GM12874 (cell line): ENCODE results near the gene CERS6.

Source experiments
- CTCF ChIP-seq: IDR thresholded peaks from 2 replicates; pipeline ENCODE4 v1.5.1; 2011; ENCODE audit warnings: low read depth, mild to moderate bottlenecking, control low read depth, low read length, moderate library complexity; ENCODE audit not compliant: insufficient read depth

CERS6 gene

DNA sequence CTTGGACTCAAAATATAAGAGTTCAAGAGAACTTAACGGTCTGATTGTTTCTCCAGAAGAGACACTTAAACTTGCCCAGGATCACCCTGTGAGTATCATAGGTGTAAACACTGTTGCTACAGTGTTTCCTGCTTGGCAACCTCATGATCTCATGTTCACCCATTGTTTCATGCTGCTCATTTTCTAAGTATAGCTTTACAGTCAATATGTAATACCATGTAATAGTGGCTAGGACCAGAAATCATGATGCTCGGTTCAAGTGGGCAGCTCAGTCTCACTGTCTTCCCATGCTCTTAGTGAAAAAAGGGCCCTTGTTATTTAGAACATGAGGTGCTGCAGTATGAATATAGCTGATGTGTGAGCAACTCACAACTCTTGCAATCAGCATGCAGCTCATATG is 157.5 kb downstream of the CERS6 start:
- no peak for TF ChIP-seq CTCF

GRCh38 chr2:168614172-168615018 is 158.3 kb downstream of the CERS6 start:
- peak; percentile 43 for TF ChIP-seq CTCF

DNA sequence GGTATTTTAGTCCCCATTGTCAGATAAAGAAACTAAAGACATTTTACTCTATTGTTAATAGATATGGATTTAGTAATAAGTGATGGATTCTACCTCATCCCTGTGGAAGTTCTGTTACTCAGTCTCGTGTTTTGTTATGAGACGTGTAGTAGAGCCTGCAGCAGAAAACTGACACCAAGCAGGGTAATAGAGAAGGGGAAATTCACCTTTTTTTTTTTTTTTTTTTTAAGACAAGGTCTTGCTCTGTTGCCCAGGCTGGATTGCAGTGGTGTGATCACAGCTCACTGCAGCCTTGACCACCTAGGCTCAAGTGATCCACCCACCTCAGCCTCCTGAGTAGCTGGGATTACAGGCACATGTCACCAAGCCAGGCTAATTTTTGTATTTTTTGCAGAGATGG is 164.5 kb downstream of the CERS6 start:
- TF ChIP-seq CTCF = no peak

DNA sequence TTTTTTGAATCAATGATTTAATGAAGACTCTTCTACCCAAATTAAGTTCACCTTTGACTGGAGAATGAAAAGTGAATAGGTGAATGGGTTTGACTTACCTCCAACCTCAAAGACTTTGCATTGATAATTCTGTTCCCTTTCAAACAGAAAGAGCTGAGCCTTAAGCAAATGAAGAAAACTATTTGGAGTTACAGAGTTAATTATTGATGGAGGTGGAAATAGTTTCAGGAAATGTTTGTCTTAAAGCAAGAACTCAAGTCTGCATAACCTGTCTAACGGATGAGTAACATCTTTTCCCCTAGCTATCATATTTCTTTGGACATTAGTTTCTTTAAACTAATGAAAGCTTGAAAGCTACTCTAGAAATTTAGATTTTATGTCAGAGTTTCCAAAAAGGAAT is 166.5 kb downstream of the CERS6 start:
- no peak for TF ChIP-seq CTCF

- TF ChIP-seq CTCF = no peak
Measured at GRCh38 chr2:168624028-168624427, 168.0 kb downstream of the CERS6 start.

DNA sequence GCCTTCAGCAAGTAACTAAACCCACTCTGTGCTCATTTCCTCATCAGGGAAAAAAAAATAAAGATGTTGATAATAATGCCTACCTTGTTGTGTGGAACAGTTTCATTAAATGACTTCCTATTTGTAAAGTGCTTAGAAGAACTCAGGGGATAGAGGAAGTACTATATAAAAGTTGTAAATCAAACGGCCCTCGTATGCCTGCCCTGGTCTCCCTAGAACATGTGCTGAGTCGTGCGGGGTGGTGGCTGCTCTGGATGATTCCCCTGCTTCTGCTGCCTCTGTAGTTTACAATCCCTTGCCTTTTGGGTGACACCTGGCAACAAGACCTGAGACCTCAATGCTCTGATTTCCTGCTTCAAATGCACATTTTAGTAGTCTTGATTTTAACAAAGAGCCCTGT is 170.0 kb downstream of the CERS6 start:
- no peak for TF ChIP-seq CTCF

GRCh38 chr2:168626647-168627046 is 170.6 kb downstream of the CERS6 start:
- no peak for TF ChIP-seq CTCF
